GM19438 (cell line): ENCODE results near the gene CACNB4.
A peak's percentile ranks its signal among the peaks of the same experiment; 100 is the strongest.

Experiments
- ATAC-seq: cut with Tn5 transposase; IDR thresholded peaks from one replicate; pipeline ENCODE4 v1.9.1; 2021; ENCODE audit warnings: low read depth; ENCODE audit not compliant: unreplicated experiment

The CACNB4 gene

DNA sequence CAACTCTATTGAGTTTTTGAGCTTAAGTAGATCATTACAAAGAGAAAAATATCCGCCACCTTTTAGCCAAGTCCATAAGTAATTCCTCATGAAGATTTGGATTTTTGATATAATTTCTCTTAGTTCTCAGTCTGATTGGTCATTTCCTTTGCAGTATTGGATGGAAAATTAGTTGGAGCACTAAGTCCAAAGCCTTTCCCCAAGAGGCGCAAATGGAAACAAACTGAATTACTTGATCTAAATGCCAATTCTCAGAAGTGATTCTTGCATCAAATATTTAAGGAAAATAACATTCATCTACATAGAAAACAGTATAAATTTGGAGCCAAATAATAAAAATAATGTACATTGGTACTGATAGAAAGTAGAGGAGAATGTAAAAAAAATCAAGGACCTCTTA lies 115.6 kb downstream of the CACNB4 start:
- no peak for ATAC-seq

DNA sequence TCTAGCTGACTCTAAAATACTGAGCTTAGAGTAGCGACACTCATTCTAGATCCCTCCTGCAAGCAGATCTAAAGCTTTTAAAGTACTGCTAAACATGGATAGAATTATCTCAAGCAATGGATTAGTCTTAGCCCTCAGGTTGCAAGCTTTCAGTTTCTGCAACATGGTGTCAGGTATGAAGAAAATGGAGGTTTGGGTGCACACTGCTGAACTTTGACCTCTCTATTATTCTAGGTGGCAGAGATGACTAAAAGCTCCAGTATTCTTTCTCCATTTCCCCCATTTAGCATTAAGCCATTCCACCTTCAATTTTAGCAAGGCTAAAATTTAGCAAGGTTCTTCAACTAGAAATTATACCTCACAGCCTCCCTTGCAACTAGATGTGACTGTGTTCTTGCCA lies 117.0 kb downstream of the CACNB4 start:
- ATAC-seq: no peak

DNA sequence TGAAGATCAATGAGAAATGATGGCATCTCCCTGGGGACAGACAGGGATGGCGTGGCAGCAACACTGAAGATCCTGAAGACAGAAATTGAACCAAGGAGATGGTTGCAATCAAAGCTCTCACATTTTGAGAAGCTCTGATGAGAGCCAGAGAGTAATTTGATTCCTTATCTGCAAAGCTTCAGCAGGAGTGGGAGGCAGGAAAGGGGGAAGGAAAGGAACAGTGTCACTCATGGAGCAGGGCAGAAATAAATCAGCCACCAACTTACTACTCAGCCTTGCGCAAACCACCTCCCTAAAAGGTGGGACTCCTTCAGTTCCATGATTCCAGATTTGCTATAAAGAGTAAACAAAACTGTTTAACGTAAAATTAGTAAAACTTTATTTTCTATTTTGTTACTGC lies 119.2 kb downstream of the CACNB4 start:
- ATAC-seq: no peak

DNA sequence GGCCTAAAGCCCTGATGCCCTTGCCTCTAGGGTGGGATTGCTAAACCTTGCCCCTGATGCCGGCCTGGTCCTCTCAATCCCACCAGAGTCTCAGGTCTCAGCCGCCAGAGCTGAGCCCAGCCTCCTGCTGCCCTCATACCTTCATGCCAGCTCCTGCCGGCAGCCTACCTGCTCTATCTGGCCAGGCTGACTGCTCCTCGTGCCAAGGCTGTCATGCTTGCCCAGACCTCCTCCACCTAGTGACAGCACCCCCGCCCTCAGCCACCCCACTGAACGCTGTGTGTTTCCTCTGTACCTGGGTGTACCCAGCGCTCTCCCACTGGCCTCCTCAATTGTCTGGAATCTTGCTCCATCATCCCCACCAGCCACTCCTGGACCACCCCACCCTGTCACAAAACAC lies 120.1 kb downstream of the CACNB4 start:
- no peak for ATAC-seq

DNA sequence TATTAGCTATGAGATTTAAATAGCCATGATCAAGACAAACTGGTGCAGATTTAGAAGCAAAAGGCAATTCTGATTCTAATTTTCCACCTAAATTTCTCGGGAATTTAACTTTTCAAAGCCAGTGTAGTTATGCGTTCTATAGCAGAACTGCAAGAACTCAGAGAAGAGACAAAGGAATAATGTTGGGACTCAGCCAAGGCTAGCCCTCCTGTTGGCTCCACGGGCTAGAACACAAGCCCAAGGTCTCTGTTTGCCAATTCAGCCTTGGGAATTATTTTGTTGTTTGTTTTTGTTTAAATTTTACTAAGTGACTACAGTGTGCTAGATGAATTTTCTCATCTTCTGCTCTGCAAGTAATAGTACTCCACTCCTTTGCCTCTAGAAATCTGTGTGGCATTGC lies 121.2 kb downstream of the CACNB4 start:
- no peak for ATAC-seq

DNA sequence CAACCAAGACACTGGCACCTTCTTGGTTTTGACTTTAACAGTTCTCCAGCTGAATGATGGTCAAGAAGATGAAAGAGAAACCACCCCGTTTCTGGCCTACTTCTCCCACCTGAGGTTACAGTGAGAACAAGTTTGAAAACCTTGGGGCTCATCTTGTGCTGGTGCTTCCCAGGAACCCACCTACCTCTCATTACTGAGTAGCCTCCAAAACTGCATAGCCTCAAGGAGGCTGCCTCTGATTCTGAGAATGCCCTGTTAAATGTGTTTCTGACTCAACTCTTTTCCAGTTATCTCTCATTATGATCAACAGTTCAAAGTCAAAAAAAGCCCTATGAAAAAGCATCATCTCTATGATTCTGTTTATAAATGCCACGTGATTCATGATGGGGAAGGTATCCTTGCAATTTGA lies 121.9 kb downstream of the CACNB4 start:
- ATAC-seq: peak; percentile 77

DNA sequence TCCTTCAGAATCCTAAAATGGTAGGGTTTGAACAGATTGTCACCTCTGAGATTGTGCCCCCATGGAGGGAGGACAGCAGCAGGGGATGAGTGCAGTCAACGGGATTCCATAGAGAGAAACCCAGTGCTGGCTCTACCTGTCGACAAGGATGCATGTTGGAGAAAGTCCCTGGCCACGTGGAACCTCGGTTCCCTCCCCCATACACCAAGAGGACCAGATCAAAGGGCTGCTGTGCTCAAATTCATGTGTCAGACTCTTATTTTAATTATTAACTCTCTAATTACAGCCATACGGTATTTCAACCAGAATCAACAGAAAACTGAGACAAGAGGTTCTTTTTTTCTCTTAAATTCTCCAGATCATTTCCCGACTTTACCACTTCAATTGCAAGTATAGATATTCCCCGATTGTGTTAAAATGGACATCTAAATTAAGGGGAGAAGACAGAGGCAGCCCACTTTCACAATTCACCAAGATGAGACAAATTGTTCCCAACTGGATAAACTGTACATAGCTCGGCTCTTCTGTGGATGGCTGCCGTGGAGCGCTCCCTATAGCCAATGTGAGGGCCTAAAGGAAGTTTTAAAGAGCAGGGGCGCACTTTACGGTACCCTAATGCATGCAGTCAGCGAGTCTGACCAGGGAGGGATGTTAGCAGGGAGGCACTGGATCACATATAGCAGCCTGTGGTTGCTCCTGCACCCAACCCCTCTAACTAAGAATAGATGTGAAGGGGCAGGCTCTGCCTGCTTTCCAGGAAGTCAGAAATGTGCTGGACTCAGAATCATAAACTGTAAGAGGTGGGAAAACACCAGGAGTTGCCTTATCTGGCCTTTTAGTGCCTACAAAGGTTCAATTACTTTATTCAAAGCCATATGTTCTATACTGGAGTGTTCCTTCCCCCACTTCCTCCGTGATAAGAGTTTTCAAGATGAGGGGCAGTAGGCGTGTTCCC lies 123.1 kb downstream of the CACNB4 start:
- ATAC-seq: no peak

DNA sequence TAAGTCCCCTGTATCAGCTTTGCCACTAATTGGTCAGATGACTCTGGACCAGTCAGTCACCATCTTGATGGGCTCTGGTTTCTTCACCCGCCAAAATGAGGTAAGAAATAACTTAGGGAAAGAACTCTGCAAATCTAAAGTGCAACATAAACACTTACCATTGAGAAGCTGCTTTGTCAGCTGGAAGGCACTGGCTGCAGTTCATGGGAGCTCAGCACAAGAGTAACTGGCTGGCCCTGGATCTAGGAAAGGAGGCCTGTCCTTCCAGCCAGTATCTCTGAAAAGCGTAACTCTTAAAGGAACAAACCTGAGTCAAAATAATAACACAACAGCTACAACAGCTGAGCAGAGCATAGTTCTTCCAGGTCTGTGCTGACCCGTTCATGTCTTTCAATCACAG lies 123.9 kb downstream of the CACNB4 start:
- ATAC-seq: no peak

DNA sequence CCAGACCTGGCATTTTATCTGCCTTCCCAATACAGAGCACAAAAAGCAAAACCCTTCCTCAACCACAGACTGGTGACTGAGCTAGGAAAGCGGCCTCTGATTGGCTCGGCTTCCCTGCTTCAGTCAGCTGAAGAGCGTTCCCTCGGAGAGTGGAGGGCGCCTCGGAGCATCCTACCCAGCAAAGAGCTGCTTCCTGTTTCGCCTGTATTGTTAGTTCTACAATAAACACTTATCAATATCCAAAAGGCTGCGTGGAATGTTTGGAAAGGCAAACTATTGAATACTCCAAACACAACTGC lies 125.0 kb downstream of the CACNB4 start:
- ATAC-seq: no peak

DNA sequence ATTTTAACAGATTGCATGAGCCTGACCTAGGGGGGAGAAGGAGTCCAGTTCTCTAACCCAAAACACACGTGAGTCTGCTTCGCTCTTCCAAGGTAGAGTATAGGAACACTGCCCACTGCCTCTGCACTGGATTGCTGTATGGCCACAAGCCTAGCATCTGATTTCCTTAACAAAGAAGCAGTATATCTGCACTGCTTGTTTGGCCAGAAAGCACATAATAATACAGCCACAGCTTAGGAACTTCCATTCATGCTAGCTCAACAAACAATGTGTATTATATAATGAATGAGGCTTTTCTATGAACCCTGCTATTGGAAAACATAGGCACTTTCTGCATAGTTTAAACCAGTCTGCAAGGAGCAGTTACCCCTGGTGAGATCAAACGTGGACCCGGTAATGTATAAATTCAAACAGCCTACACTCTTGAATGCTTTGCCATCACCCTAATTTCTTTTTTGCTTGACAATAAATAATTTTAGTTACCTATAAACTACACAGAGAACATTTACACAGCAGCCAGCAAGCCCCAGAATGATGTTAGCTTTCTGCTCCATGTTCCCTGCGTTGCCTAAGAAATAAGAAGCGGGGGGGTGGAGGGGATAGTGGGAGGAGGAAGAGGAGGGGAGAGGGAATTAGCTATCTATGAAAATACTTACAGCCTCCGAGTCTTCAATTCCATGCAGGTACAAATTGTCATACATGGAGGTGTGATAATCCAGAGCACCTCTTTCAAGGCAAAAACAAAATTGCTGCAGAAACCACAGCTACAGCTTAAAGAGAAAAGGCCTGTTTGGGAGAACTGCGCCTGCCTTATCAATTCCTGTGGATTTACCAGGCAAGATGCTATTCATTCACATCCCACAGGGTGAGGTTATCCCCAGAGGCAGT lies 125.6 kb downstream of the CACNB4 start:
- ATAC-seq: no peak

DNA sequence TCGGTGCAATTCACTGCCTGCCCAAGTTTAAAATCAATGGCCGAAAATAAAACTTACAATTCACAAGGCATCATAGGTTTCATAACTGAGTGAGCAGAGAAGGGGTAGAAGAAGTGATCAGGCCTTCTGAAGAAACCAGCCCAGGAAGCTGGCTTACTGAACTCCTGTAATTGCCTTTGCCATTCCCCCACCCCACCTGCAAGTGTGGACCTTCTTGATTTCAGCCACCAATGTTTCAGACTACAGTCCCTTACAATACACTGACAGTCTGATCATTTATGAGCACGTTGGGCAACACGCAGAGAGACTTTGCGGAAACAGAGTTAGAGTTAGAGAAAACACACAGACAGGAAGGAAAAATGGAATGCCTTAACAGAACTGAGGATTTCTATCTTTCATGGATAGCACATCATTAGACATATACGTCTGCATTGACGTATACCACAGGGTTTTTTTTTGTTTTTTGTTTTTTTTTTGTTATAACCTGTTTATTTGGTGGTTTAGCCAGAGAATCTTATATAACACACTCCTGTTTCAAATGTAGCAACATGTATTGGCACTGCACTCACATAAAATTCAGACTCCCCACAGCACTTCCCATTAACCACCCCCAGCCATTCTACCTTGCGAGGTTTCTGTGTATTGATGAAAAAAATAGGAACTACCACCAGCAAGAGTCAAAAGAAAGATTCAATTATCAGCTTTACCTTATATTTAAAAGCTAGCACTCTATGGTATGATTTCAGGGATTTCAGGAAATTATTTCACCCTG lies 126.4 kb downstream of the CACNB4 start:
- no peak for ATAC-seq

DNA sequence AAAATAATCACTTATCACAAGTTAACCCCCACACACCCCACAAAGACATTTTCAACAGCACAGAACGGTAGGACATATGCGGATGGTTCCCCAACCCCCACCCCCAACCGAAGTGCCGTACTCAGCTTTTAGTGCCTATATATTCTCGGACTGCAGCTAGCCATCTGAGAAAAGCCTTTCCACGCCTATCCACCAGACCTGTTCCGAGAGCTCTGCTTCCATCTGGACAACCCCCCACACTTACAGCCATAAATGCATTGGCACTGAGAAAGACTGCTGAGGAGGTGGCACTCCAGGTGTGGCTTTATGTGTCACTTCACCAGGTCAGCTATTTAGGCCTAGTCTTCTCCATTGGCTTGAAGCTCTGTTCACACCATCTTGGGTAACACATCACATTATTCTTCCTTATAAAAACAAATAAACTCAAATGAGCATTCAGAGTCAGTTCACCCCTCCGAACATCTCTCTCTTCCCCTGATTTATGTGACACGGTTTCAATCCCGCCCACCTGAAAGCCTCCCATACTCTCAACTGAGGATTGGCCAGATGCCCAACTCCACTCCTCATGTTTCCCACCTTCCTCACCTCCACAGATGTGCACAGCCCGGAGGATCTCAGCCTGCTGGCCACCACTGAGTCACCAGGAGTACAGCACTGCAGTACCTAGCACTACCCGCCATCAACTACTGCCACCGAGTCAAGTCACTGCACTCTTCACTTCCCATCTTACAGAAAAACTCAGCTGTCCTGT lies 127.4 kb downstream of the CACNB4 start:
- ATAC-seq: no peak

DNA sequence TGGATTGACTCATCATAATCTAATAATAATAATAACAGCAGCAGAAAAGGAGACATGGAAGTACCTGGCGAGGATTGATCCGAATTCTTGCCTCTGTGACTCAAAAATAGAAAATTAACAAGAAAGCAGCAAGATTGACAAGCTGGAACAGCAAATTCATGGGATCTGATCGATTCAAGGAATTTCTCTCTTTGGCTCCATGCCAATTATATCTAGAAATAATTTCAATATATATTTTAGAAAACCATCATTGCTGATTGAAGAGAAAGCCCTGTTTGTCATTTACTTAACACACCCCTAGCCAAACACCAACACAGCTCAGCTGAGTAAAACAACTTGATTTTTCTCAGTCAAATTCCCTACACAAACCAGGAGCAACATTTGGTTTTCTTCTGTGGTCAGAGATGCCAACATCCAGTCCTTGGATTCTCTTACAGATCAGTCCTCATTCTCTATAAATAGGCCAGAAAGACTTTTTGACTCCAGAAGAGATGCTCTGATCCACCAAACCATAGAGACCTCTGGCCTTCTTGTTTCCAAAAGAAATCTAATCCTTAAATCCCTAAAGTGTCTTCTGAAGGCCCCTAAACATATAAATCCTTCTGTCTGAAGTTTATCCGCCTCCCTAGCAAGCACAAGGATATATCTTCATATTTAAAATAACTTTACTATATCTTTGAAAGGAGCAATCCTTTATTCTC lies 129.9 kb downstream of the CACNB4 start:
- ATAC-seq: no peak

DNA sequence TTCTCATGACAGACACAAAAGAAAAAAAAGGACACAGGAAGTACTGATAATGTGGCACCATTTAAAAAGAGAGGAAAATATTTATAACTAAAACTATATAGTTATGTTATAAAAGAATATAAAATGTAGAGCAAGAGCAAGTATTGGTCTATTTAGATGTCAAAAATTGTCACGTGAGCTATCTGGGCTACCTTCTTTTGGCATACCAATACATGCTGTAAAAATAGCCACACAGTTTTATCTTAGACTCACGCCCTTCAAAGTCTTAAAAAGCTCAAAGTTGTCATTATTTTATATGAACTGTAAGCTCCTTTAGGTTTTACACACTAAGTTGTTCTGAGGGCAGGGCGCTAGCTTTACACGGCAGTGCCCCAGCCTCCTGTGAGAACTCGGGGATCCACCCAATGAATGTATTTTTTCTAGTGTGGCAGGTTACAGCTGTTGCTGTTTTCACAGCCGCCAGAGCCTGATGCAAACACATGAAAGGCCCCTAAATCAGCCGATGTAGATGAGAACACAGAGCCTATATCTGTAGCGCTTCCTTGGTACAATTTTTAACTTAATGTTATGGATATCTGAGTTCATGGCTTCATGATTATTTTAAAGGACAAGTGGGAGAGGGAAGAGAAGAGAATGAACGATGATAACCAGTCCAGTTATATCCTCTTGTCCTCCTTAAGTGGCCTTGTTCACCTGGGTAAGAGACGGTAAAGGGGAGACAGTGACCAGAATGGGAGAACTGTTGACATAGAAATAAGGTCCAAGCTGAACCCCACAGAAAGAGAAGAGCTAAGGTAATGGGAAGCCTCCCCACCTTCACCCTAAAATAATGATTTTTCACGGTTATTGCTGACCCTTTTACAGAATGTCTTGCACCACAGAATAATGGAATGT lies 130.8 kb downstream of the CACNB4 start:
- no peak for ATAC-seq

DNA sequence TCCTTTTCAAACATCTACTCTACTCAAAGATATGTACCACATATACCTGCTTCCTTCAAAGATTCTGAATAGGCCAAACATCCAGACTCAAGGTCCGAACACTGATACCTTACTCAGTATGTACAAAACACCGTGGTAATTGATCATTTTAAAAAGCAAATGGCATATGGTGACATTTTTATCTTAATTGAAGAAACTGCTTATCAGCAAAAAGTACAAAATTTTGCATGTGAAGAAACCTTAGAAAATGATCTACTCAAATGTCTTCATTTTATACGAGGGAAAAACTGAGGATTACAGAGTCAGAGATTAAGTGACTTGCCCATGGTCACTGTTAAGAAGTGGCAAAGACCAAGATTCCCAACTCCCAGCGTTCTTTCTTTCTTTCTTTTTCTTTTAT lies 133.0 kb downstream of the CACNB4 start:
- no peak for ATAC-seq

DNA sequence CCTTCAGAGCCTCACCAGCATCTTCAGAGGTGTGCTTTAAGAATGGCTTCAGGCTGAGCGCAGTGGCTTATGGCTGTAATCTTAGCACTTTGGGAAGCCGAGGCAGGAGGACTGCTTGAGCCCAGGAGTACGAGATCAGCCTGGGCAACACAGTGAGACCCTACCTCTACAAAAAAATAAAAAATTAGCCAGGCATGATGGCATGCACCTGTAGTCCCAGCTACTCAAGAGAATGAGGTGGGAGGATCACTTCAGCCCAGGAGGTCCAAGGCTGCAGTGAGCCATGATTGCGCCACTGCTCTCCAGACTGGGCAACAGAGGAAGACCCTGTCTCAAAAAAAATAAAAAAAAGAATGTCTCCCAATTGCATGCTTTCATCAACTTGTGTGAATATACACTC lies 137.3 kb downstream of the CACNB4 start:
- no peak for ATAC-seq

DNA sequence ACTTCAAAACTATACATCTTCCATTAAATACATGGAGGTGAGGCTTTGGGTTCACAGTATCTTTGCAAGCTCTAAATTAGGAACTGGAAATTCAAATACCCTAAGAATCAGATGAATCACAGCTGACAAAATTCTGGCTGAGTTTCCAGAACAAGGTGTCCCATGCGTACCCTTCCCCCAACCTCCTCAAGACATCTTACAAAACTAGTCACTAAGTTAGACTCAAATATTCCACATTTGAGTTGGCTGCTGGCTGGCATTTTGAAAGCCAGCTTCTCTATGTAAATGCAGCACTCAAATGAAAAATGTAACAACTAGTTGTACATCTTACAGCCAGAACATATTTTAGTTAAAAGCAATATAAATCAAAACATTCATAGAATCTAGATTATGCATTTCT lies 139.6 kb downstream of the CACNB4 start:
- no peak for ATAC-seq

DNA sequence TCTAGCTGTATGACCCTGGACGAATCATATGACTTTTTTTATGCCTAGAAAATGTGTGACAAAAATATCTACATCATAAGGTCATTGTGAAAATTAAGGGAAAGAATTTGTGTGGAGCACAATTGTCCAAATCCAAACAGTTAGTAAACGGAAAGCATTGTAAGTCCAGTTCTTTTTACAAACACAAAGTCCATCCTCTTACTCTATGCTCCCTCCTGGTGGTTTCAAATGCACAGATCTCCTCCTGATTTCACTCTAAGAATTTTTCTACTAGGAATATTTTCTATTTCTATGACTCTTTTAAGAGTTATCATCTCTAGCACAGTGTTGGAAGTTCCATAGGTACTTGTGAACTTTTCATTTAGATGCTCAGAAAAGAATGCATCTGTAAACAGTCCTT lies 145.4 kb downstream of the CACNB4 start:
- no peak for ATAC-seq
